Hepatocyte (in vitro differentiated cells): ENCODE results near the gene GPR84. TPM values are rescaled to one million over a fixed set of nuclear protein-coding genes. Genes with fewer than 3 reads are reported as not detected.

Source experiments
- DNase-seq: peaks from one replicate; pipeline ENCODE4 v3.0.0-alpha.2; 2016; ENCODE audit warnings: low spot score
- H2AFZ ChIP-seq: fragments of 200-600 bp; sonication (generic); 2 replicates; pipeline ENCODE4 v1.6.0; 2016; ENCODE audit warnings: antibody characterized with exemption, mild to moderate bottlenecking
- H3K27ac ChIP-seq: fragments of 200-600 bp; sonication (generic); 2 replicates; pipeline ENCODE4 v1.5.1; 2016; ENCODE audit warnings: mild to moderate bottlenecking
- H3K27me3 ChIP-seq: fragments of 200-600 bp; sonication (generic); 2 replicates; pipeline ENCODE4 v1.6.1; 2016
- H3K36me3 ChIP-seq: fragments of 200-600 bp; sonication (generic); replicated peaks from 2 replicates; pipeline ENCODE4 v1.5.1; 2016; ENCODE audit warnings: low read depth; ENCODE audit not compliant: insufficient read depth
- H3K4me1 ChIP-seq: fragments of 200-600 bp; sonication (generic); 2 replicates; pipeline ENCODE4 v1.5.1; 2016; ENCODE audit warnings: mild to moderate bottlenecking, moderate library complexity; ENCODE audit not compliant: insufficient read depth
- H3K4me2 ChIP-seq: fragments of 200-600 bp; sonication (generic); 2 replicates; pipeline ENCODE4 v1.6.0; 2016
- H3K4me3 ChIP-seq: fragments of 200-600 bp; sonication (generic); 2 replicates; pipeline ENCODE4 v1.5.1; 2016; ENCODE audit warnings: mild to moderate bottlenecking
- H3K79me2 ChIP-seq: fragments of 200-600 bp; sonication (generic); 2 replicates; pipeline ENCODE4 v1.6.0; 2017; ENCODE audit warnings: mild to moderate bottlenecking
- H3K9me2 ChIP-seq: fragments of 200-600 bp; sonication (generic); replicated peaks from 2 replicates; pipeline ENCODE4 v1.6.0; 2017; ENCODE audit warnings: mild to moderate bottlenecking; ENCODE audit not compliant: insufficient read depth
- H3K9me3 ChIP-seq: fragments of 200-600 bp; sonication (generic); 2 replicates; pipeline ENCODE4 v1.5.1; 2016; ENCODE audit warnings: low read depth, mild to moderate bottlenecking
- H4K20me1 ChIP-seq: fragments of 200-600 bp; sonication (generic); 2 replicates; pipeline ENCODE4 v1.6.0; 2016; ENCODE audit warnings: mild to moderate bottlenecking; ENCODE audit not compliant: insufficient read depth, poor library complexity, severe bottlenecking
- EZH2 ChIP-seq: fragments of 200-600 bp; sonication (generic); IDR thresholded peaks from 2 replicates; pipeline ENCODE4 v1.6.1; 2016; ENCODE audit warnings: antibody characterized with exemption, mild to moderate bottlenecking, borderline replicate concordance
- EZH2phosphoT487 ChIP-seq: fragments of 200-600 bp; sonication (generic); IDR thresholded peaks from one replicate; pipeline ENCODE4 v1.6.1; 2018; ENCODE audit warnings: antibody characterized with exemption, mild to moderate bottlenecking, low read depth, moderate library complexity; ENCODE audit not compliant: unreplicated experiment, severe bottlenecking
- WGBS: methylation state at CpG from one replicate; pipeline ENCODE4 v1.1.6; 2016; ENCODE audit warnings: low lambda C conversion rate; ENCODE audit errors: missing lambda C conversion rate; 5-methylcytosine and 5-hydroxymethylcytosine counted together
- polyA plus RNA-seq: library from polyadenylated mRNA; unstranded; fragments of >200 nt; fragmentation: Nextera tagmentation; extraction: Ambion mirVana; gene quantifications from 2 replicates; pipeline ENCODE4 v1.2.1, GENCODE V29; 2016
- total RNA-seq: library from RNA; depleted of rRNA; stranded (reverse); fragments of >200 nt; gene quantifications from 2 replicates; pipeline ENCODE4 v1.2.3, GENCODE V29; 2014
- TF ChIP-seq, protein P1 (sequence below): fragments of 200-600 bp; sonication (generic); IDR thresholded peaks from 2 replicates; pipeline ENCODE4 v1.5.1; 2016; ENCODE audit warnings: antibody characterized with exemption, mild to moderate bottlenecking; ENCODE audit not compliant: poor library complexity

GPR84 gene
- total RNA-seq, result 0.07 TPM in 1 of 2 replicates, not detected in the other
- not detected in 2 replicates for polyA plus RNA-seq

DNA sequence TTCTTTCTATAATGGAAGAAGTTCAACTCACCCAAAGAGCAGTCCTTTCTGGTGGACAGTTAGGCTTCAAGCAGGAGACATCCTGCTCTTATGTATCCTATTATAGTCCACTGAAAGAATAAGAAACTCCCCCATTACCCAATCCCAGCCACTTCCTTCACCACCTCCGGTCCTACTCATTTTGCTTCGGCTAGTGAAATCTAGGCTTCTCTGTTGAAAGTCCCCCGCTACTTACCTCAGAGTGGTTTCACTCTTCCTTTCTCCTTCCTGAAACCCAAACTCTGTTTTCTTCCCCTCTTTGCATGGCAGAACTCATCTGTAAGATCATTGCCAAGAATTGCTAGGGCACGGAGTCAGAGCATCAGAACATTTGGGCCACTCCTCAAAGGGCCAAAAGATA, at the start of gene GPR84:
Gene GPR84, minus strand, starts transcription at position 74 of the 400 bp plus-strand sequence. CDS start 635 bp downstream, outside the sequence.
- no peak within 1 kb of the TSS for H3K4me2 ChIP-seq
- H3K79me2 ChIP-seq, result no peaks in the 10 kb centered on the region
- H3K9me3 ChIP-seq, result no peaks in the 10 kb centered on the region
- H3K36me3 ChIP-seq, result no peaks in the 10 kb centered on the region
- no peaks in the 10 kb centered on the region for H3K9me2 ChIP-seq
- H2AFZ ChIP-seq, result no peak within 1 kb of the TSS
- H3K4me1 ChIP-seq, result peaks cover 19% of the 10 kb centered on the region
- WGBS, result 91% methylated on average over 4 of the region's 4 CpGs
- H3K27ac ChIP-seq, result no peak within 1 kb of the TSS
- DNase-seq, result no peak
- peaks cover 3% of the 10 kb centered on the region for H3K27me3 ChIP-seq
- H3K4me3 ChIP-seq, result no peak within 1 kb of the TSS
- no peaks in the 10 kb centered on the region for H4K20me1 ChIP-seq
- no peak for TF ChIP-seq EZH2

DNA sequence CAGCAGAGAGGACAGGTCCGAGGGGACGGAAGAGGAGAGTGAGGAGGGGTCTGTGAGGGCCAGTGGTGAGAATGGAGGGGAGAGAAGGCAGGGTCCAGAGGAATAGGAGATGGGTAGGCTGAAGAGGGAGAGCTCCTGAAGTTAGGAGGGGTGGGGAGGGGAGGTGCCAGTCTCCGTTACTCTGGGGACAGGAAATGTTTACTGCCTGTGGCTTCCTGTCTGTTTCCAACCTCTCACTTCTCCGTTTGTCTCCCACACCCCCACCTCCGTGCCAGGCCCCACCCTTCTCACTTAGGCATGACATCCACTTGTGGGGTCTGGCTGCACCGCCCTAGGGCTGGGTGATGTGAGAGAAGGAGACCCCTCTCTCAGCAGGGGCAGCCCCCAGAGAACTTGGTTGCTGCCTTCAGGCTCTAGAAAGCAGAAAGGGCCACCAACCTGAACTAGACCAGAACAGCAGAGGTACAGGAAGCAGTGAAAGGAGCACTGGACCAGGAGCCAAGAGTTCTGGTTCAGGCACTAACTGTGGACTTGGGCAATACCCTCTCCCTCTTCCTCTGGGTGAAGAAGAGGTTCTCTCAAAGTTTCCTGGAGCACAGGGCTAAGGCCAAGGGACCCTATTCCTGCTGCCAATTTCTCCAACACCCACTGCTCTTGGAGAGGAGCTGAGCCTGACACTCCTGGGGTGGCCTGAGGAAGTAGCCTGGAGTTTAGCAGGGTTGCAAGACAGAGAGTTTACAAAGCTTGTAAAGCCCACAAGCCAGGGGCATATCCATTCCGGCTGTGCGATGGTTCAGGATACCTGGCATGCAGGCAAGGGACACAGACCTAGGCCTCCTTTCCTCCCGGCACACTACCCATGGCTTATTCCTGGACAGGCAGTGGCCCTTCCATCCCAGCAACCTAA, 49.3 kb upstream of the GPR84 start:
- H3K79me2 ChIP-seq, result peaks cover 40% of the 10 kb centered on the region
- H3K4me1 ChIP-seq, result peaks cover 9% of the 10 kb centered on the region
- no peak overlapping the region for H3K4me2 ChIP-seq
- H3K4me3 ChIP-seq, result no peak overlapping the region
- H3K27ac ChIP-seq, result no peak overlapping the region
- 69% methylated on average over 9 of the region's 9 CpGs for WGBS
- TF ChIP-seq EZH2 (no peak), EZH2phosphoT487 (no peak)
- TF ChIP-seq, protein P1, sequence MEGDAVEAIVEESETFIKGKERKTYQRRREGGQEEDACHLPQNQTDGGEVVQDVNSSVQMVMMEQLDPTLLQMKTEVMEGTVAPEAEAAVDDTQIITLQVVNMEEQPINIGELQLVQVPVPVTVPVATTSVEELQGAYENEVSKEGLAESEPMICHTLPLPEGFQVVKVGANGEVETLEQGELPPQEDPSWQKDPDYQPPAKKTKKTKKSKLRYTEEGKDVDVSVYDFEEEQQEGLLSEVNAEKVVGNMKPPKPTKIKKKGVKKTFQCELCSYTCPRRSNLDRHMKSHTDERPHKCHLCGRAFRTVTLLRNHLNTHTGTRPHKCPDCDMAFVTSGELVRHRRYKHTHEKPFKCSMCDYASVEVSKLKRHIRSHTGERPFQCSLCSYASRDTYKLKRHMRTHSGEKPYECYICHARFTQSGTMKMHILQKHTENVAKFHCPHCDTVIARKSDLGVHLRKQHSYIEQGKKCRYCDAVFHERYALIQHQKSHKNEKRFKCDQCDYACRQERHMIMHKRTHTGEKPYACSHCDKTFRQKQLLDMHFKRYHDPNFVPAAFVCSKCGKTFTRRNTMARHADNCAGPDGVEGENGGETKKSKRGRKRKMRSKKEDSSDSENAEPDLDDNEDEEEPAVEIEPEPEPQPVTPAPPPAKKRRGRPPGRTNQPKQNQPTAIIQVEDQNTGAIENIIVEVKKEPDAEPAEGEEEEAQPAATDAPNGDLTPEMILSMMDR, result no peak
- no peaks in the 10 kb centered on the region for H3K36me3 ChIP-seq
- H4K20me1 ChIP-seq, result peaks cover 6% of the 10 kb centered on the region
- H3K27me3 ChIP-seq, result peaks cover 2% of the 10 kb centered on the region
- no peaks in the 10 kb centered on the region for H3K9me3 ChIP-seq
- H2AFZ ChIP-seq, result no peak overlapping the region
- H3K9me2 ChIP-seq, result no peaks in the 10 kb centered on the region
- DNase-seq, result no peak

DNA sequence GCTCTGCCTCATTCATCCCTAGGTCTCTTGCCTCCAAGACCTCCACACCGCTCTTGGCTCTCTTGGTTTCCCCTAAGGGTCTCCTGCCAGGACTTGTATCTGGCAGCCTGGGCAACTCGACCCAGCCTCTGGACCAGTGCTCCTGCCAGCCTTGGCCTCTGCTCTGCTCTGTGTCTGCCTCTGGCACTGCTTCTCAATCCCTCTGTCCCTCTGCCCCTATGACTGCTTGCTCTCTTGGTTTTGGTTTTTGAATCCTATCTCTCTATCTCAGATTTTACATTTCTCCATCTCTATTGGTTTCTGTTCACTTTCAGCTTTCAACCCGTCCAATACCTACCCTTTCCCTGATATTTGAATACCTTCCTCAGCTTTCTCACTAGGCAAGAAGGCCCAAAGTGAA, 48.5 kb upstream of the GPR84 start:
- Histone ChIP-seq H3K9me2 (no peaks in the 10 kb centered on the region), H3K79me2 (peaks cover 32% of the 10 kb centered on the region), H3K9me3 (no peaks in the 10 kb centered on the region), H3K4me1 (peaks cover 7% of the 10 kb centered on the region), H3K4me3 (no peak overlapping the region), H3K27ac (no peak overlapping the region), H3K4me2 (no peak overlapping the region), H4K20me1 (peaks cover 6% of the 10 kb centered on the region), H3K36me3 (no peaks in the 10 kb centered on the region), H2AFZ (no peak overlapping the region), H3K27me3 (no peaks in the 10 kb centered on the region)
- DNase-seq, result no peak
- WGBS, result 95% methylated on average over 3 of the region's 3 CpGs
- TF ChIP-seq EZH2phosphoT487, result no peak
- TF ChIP-seq, protein P1, result no peak
- no peak for TF ChIP-seq EZH2

DNA sequence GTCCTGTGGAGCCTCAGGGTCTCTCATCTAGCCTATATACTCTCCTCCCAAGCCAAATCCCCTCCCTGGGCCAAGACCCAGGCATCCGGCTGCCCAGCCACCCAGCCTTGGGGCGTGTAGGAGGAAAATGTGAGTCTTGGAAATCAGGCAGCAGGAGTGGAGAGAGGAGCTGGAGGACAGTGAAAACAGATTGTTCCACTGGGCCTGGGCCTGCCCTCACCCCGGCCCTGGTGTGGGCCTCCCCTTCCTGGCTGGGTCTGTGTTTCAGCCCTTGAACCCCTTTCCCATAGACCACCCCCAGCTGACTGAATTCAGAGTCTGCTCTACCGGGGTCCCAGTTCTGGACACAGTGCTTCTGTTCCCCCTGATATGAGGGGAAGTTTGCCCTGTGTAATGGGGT, 48.1 kb upstream of the GPR84 start:
- Histone ChIP-seq H3K27ac (no peak overlapping the region), H3K4me2 (no peak overlapping the region), H3K27me3 (no peaks in the 10 kb centered on the region), H3K36me3 (no peaks in the 10 kb centered on the region), H4K20me1 (peaks cover 6% of the 10 kb centered on the region), H3K79me2 (peaks cover 28% of the 10 kb centered on the region), H2AFZ (no peak overlapping the region), H3K9me2 (no peaks in the 10 kb centered on the region), H3K9me3 (no peaks in the 10 kb centered on the region), H3K4me3 (no peak overlapping the region), H3K4me1 (peaks cover 3% of the 10 kb centered on the region)
- 95% methylated on average over 4 of the region's 4 CpGs for WGBS
- no peak for DNase-seq
- TF ChIP-seq EZH2phosphoT487 (no peak), EZH2 (no peak)
- TF ChIP-seq, protein P1, result no peak
